T47D (cell line): Measurements from ENCODE around the gene CDKAL1.

Experiments used
- DNase-seq, 2 experiments: peaks; one replicate each; pipeline versions ENCODE4 v3.0.0 to v3.0.0-alpha.2; 2011 to 2012; ENCODE audit warnings: low read depth in 1 of 2, low spot score in 1 of 2
- JUND ChIP-seq: IDR thresholded peaks from 2 replicates; pipeline ENCODE4 v1.6.1; 2012; ENCODE audit warnings: low read depth
- in situ Hi-C: cut with HindIII; loops from 2 replicates; pipeline ENCODE4 v1.10.0; 2016; ENCODE audit warnings: low sequenced_read_pairs, low pct_unique_long_range_greater_than_20kb

The CDKAL1 gene

GRCh38 chr6:20565342-20565741 lies 31.1 kb downstream of the CDKAL1 start:
- DNase-seq, result no peak
- no peak for TF ChIP-seq JUND
- in situ Hi-C loops, result no loop called here

- no peak for DNase-seq
- in situ Hi-C loops, result no loop called here
Measured at GRCh38 chr6:20566109-20566508, 31.9 kb downstream of the CDKAL1 start.

GRCh38 chr6:20569000-20569610 lies 34.8 kb downstream of the CDKAL1 start:
- in situ Hi-C loops, result no loop called here
- no peak for DNase-seq
- no peak for TF ChIP-seq JUND

More at GRCh38 chr6:20566109-20566508, 31.9 kb downstream of the CDKAL1 start:
- no peak for TF ChIP-seq JUND

- DNase-seq, result no peak
- in situ Hi-C loops, result no loop called here
- TF ChIP-seq JUND, result no peak
Measured at GRCh38 chr6:20571261-20571660, 37.0 kb downstream of the CDKAL1 start.

GRCh38 chr6:20572288-20572687 lies 38.0 kb downstream of the CDKAL1 start:
- no peak for DNase-seq
- TF ChIP-seq JUND, result no peak
- in situ Hi-C loops, result no loop called here

- in situ Hi-C loops, result no loop called here
- DNase-seq, result no peak
- no peak for TF ChIP-seq JUND
Measured at GRCh38 chr6:20572940-20573339, 38.7 kb downstream of the CDKAL1 start.

- no peak for TF ChIP-seq JUND
- no peak for DNase-seq
- in situ Hi-C loops, result no loop called here
Measured at GRCh38 chr6:20574355-20574754, 40.1 kb downstream of the CDKAL1 start.

GRCh38 chr6:20575125-20575524 lies 40.9 kb downstream of the CDKAL1 start:
- TF ChIP-seq JUND, result no peak
- in situ Hi-C loops, result no loop called here
- no peak for DNase-seq

- no peak for TF ChIP-seq JUND
- DNase-seq, result no peak
- in situ Hi-C loops, result no loop called here
Measured at GRCh38 chr6:20575704-20576451, 41.6 kb downstream of the CDKAL1 start.

GRCh38 chr6:20577173-20577688 lies 43.0 kb downstream of the CDKAL1 start:
- no peak for TF ChIP-seq JUND
- in situ Hi-C loops, result no loop called here
- no peak for DNase-seq

GRCh38 chr6:20581070-20581469 lies 46.8 kb downstream of the CDKAL1 start:
- no peak for DNase-seq
- no peak for TF ChIP-seq JUND
- in situ Hi-C loops, result no loop called here

- DNase-seq, result no peak
- TF ChIP-seq JUND, result no peak
- in situ Hi-C loops, result no loop called here
Measured at GRCh38 chr6:20582586-20583443, 48.6 kb downstream of the CDKAL1 start.

GRCh38 chr6:20583444-20583800 lies 49.2 kb downstream of the CDKAL1 start:
- no peak for DNase-seq
- in situ Hi-C loops, result no loop called here
- TF ChIP-seq JUND, result no peak
